SK-N-SH treated with all-trans-retinoic acid at 6 μM for 48 hours (cell line): ENCODE measurements around the gene CEP131.

Source experiments
- ATAC-seq: fragments of 200-7000 bp; cut with Tn5 transposase; 3 replicates; pipeline ENCODE4 v1.9.1; 2020; ENCODE audit warnings: mild to moderate bottlenecking, moderate library complexity
- ARNTL ChIP-seq: fragments of 450-650 bp; formaldehyde crosslinking; IDR thresholded peaks from 2 replicates; pipeline ENCODE4 v1.5.0; 2020; ENCODE audit warnings: low read depth, mild to moderate bottlenecking, moderate library complexity, borderline replicate concordance
- BACH2 ChIP-seq: fragments of 250-450 bp; sonication (Bioruptor Pico); IDR thresholded peaks from 2 replicates; pipeline ENCODE4 v1.9.0; 2021; ENCODE audit warnings: mild to moderate bottlenecking, borderline replicate concordance
- CSDC2 ChIP-seq: fragments of 250-450 bp; sonication (Bioruptor Pico); IDR thresholded peaks from 2 replicates; pipeline ENCODE4 v1.5.0; 2020; ENCODE audit warnings: mild to moderate bottlenecking, moderate library complexity
- ESRRG ChIP-seq: fragments of 250-450 bp; sonication (Bioruptor Pico); IDR thresholded peaks from 2 replicates; pipeline ENCODE4 v1.6.1; 2021; ENCODE audit warnings: mild to moderate bottlenecking
- GLIS3 ChIP-seq: fragments of 250-450 bp; sonication (Bioruptor Pico); IDR thresholded peaks from 2 replicates; pipeline ENCODE4 v1.5.0; 2020; ENCODE audit warnings: mild to moderate bottlenecking, moderate library complexity
- OSR1 ChIP-seq: fragments of 250-450 bp; sonication (Bioruptor Pico); IDR thresholded peaks from 2 replicates; pipeline ENCODE4 v1.8.0; 2022; ENCODE audit warnings: moderate library complexity, mild to moderate bottlenecking, inconsistent platforms
- RARB ChIP-seq: fragments of 250-450 bp; sonication (Bioruptor Pico); IDR thresholded peaks from 2 replicates; pipeline ENCODE4 v1.8.0; 2021; ENCODE audit warnings: mild to moderate bottlenecking, moderate library complexity
- SNAI2 ChIP-seq: fragments of 250-450 bp; sonication (Bioruptor Pico); IDR thresholded peaks from 2 replicates; pipeline ENCODE4 v1.5.0; 2020; ENCODE audit warnings: mild to moderate bottlenecking, moderate library complexity
- TCF4 ChIP-seq: fragments of 250-450 bp; sonication (Bioruptor Pico); IDR thresholded peaks from 2 replicates; pipeline ENCODE4 v1.8.0; 2021; ENCODE audit warnings: mild to moderate bottlenecking, moderate library complexity, borderline replicate concordance
- TOX ChIP-seq: fragments of 250-450 bp; sonication (Bioruptor Pico); IDR thresholded peaks from 2 replicates; pipeline ENCODE4 v1.8.0; 2021; ENCODE audit warnings: mild to moderate bottlenecking, moderate library complexity, borderline replicate concordance
- ZC3H10 ChIP-seq: fragments of 250-450 bp; sonication (Bioruptor Pico); IDR thresholded peaks from 2 replicates; pipeline ENCODE4 v1.5.1; 2021; ENCODE audit warnings: mild to moderate bottlenecking, moderate library complexity
- ZFP30 ChIP-seq: fragments of 450-650 bp; formaldehyde crosslinking; IDR thresholded peaks from 2 replicates; pipeline ENCODE4 v1.5.0; 2022; ENCODE audit warnings: mild to moderate bottlenecking, moderate library complexity
- ZNF565 ChIP-seq: fragments of 450-650 bp; formaldehyde crosslinking; conservative IDR thresholded peaks from 2 replicates; pipeline ENCODE4 v1.5.0; 2020; ENCODE audit warnings: low read depth, mild to moderate bottlenecking, moderate library complexity
- ZNF70 ChIP-seq: fragments of 450-650 bp; formaldehyde crosslinking; IDR thresholded peaks from 2 replicates; pipeline ENCODE4 v1.5.0; 2020; ENCODE audit warnings: mild to moderate bottlenecking, moderate library complexity
- ZNF8 ChIP-seq: fragments of 450-650 bp; formaldehyde crosslinking; IDR thresholded peaks from 2 replicates; pipeline ENCODE4 v1.5.0; 2020; ENCODE audit warnings: mild to moderate bottlenecking, moderate library complexity
- TF ChIP-seq, protein P1 (sequence below): fragments of 250-450 bp; sonication (Bioruptor Pico); IDR thresholded peaks from 2 replicates; pipeline ENCODE4 v1.5.1; 2021; ENCODE audit warnings: mild to moderate bottlenecking, moderate library complexity
- TF ChIP-seq, protein P2 (sequence below): fragments of 250-450 bp; sonication (Bioruptor Pico); IDR thresholded peaks from 2 replicates; pipeline ENCODE4 v1.8.0; 2020; ENCODE audit warnings: mild to moderate bottlenecking, moderate library complexity, borderline replicate concordance
- TF ChIP-seq, protein P3 (sequence below): fragments of 250-450 bp; sonication (Bioruptor Pico); IDR thresholded peaks from 2 replicates; pipeline ENCODE4 v1.5.0; 2020; ENCODE audit warnings: mild to moderate bottlenecking, moderate library complexity
- TF ChIP-seq, protein P4 (sequence below): fragments of 250-450 bp; sonication (Bioruptor Pico); IDR thresholded peaks from 2 replicates; pipeline ENCODE4 v1.5.1; 2020; ENCODE audit warnings: low read depth, mild to moderate bottlenecking, moderate library complexity
- TF ChIP-seq, protein P5 (sequence below): fragments of 250-450 bp; sonication (Bioruptor Pico); IDR thresholded peaks from 2 replicates; pipeline ENCODE4 v1.8.0; 2021; ENCODE audit warnings: low read depth, mild to moderate bottlenecking, moderate library complexity, borderline replicate concordance

Gene CEP131

DNA sequence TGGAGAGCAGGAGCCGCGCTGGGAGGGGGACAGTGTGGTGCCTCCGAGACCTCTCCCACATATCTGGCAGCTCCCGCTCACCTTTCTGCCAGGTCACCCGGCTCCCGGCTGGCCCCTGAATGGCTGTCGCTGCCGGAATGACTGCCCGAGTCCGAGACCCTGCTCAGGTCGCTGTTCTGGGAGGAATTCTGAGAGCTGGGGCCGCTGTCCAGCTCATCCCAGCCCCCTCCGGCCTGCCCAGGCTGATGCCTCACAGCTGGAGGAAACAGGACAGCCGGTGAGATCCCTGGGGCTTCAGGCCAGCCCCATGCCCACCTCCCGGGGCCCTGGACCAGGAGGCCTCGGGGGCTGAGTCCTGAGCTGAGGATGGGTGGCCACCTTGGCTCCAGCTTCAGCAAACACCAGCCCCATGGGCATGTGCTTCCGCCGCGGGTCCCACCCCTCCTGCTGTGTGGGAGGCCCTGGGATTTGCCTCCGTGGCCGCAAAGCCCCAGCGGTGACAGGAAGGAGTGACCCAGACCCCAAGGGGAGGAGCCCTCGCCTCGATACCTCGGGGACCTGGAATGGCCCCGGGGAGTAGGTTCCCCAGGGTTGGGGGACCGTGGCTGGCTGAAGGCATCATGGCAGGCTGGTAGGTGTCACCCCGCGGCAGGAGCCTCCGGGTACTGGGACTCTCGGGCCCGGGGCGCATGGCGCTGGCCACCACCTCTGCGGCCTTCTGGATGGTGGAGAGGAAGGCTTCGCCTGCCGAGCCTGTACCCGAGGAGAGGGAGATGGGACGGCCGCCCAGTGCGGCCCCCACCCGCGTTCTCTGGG, 9.2 kb upstream of the CEP131 start:
- ATAC-seq: no peak
- no peak for TF ChIP-seq BACH2 (CRISPR knock-in tag)
- no peak for TF ChIP-seq TOX (CRISPR knock-in tag)
- TF ChIP-seq SNAI2 (CRISPR knock-in tag): no peak
- no peak for TF ChIP-seq OSR1
- TF ChIP-seq TCF4 (CRISPR knock-in tag): no peak
- TF ChIP-seq, protein P1, sequence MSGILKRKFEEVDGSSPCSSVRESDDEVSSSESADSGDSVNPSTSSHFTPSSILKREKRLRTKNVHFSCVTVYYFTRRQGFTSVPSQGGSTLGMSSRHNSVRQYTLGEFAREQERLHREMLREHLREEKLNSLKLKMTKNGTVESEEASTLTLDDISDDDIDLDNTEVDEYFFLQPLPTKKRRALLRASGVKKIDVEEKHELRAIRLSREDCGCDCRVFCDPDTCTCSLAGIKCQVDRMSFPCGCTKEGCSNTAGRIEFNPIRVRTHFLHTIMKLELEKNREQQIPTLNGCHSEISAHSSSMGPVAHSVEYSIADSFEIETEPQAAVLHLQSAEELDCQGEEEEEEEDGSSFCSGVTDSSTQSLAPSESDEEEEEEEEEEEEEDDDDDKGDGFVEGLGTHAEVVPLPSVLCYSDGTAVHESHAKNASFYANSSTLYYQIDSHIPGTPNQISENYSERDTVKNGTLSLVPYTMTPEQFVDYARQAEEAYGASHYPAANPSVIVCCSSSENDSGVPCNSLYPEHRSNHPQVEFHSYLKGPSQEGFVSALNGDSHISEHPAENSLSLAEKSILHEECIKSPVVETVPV: no peak
- no peak for TF ChIP-seq ZC3H10 (CRISPR knock-in tag)
- TF ChIP-seq, protein P2, sequence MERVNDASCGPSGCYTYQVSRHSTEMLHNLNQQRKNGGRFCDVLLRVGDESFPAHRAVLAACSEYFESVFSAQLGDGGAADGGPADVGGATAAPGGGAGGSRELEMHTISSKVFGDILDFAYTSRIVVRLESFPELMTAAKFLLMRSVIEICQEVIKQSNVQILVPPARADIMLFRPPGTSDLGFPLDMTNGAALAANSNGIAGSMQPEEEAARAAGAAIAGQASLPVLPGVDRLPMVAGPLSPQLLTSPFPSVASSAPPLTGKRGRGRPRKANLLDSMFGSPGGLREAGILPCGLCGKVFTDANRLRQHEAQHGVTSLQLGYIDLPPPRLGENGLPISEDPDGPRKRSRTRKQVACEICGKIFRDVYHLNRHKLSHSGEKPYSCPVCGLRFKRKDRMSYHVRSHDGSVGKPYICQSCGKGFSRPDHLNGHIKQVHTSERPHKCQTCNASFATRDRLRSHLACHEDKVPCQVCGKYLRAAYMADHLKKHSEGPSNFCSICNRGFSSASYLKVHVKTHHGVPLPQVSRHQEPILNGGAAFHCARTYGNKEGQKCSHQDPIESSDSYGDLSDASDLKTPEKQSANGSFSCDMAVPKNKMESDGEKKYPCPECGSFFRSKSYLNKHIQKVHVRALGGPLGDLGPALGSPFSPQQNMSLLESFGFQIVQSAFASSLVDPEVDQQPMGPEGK (CRISPR knock-in tag): no peak
- no peak for TF ChIP-seq ESRRG (CRISPR knock-in tag)
- no peak for TF ChIP-seq CSDC2
- TF ChIP-seq ZNF70: no peak
- TF ChIP-seq, protein P3, sequence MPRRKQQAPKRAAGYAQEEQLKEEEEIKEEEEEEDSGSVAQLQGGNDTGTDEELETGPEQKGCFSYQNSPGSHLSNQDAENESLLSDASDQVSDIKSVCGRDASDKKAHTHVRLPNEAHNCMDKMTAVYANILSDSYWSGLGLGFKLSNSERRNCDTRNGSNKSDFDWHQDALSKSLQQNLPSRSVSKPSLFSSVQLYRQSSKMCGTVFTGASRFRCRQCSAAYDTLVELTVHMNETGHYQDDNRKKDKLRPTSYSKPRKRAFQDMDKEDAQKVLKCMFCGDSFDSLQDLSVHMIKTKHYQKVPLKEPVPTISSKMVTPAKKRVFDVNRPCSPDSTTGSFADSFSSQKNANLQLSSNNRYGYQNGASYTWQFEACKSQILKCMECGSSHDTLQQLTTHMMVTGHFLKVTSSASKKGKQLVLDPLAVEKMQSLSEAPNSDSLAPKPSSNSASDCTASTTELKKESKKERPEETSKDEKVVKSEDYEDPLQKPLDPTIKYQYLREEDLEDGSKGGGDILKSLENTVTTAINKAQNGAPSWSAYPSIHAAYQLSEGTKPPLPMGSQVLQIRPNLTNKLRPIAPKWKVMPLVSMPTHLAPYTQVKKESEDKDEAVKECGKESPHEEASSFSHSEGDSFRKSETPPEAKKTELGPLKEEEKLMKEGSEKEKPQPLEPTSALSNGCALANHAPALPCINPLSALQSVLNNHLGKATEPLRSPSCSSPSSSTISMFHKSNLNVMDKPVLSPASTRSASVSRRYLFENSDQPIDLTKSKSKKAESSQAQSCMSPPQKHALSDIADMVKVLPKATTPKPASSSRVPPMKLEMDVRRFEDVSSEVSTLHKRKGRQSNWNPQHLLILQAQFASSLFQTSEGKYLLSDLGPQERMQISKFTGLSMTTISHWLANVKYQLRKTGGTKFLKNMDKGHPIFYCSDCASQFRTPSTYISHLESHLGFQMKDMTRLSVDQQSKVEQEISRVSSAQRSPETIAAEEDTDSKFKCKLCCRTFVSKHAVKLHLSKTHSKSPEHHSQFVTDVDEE (CRISPR knock-in tag): no peak
- no peak for TF ChIP-seq ZNF8 (CRISPR knock-in tag)
- no peak for TF ChIP-seq ZFP30 (CRISPR knock-in tag)
- no peak for TF ChIP-seq ARNTL (CRISPR knock-in tag)

DNA sequence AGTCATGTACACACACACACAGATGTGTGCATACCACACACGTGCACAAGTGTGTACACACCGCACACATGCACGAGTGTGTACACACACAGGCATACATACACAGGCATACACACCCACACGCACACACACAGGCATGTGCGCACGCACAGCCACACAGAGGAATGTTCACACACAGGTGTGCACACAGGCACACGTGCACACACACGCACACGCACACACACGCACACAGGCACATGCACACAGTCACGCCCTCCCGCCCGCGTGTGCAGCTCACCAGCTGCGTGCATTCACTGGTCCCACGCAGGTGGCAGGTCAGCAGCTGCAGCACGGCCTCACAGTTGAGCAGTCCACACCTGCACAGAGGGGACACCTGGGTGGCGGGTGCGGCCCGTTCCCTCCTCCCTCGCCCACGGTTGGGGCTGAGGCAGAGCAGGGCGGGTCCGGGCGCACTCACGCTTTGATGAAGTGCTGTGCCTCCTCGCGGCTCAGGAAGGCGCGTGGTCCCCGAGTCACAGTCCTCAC, 8.4 kb upstream of the CEP131 start:
- no peak for ATAC-seq
- TF ChIP-seq RARB (CRISPR knock-in tag) (no peak), CSDC2 (no peak)

DNA sequence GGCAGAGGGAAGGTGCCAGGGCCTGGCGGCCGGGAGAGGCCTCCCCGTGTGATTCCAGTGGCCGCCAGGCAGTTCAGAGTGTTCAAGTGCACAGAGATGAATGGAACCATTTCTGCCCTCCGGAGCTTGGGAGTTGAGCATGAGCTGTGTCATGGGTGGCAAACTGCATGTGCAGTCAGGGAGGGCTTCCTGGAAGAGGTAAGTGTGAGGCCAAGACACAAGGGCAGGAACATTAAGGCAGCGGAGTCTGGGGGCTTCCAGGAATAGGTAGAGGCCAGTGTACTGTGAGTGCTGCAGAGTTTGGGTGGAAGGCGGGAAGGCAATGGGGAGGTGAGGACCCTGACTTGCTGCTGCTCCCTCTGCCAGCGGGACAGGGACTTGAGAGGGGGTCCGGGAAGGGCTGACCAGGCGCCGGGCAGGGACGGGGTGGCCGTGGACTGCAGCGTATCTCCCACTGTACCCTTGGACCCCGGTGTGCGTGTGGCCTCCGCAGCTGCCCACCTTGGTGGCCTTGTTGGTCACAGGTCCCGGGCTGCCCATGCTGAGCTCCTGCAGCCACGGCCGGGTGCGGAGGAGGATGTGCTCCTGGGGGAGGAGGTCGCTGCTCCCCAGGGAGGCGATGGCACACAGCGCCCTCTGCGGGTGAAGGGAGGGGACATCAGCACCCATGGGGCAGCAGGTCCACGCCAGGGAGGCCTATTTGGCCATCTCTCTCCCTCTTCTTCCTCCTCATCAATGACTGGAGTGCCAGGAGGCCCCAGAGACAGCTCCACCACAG, 7.5 kb upstream of the CEP131 start:
- ATAC-seq: peak; percentile 28; the same call in 2 of the 3 replicates
- no peak for TF ChIP-seq TCF4 (CRISPR knock-in tag)
- TF ChIP-seq, protein P4, sequence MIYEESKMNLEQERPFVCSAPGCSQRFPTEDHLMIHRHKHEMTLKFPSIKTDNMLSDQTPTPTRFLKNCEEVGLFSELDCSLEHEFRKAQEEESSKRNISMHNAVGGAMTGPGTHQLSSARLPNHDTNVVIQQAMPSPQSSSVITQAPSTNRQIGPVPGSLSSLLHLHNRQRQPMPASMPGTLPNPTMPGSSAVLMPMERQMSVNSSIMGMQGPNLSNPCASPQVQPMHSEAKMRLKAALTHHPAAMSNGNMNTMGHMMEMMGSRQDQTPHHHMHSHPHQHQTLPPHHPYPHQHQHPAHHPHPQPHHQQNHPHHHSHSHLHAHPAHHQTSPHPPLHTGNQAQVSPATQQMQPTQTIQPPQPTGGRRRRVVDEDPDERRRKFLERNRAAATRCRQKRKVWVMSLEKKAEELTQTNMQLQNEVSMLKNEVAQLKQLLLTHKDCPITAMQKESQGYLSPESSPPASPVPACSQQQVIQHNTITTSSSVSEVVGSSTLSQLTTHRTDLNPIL (CRISPR knock-in tag): no peak
- no peak for TF ChIP-seq ZNF565
- TF ChIP-seq, protein P3 (CRISPR knock-in tag): no peak
- TF ChIP-seq, protein P5, sequence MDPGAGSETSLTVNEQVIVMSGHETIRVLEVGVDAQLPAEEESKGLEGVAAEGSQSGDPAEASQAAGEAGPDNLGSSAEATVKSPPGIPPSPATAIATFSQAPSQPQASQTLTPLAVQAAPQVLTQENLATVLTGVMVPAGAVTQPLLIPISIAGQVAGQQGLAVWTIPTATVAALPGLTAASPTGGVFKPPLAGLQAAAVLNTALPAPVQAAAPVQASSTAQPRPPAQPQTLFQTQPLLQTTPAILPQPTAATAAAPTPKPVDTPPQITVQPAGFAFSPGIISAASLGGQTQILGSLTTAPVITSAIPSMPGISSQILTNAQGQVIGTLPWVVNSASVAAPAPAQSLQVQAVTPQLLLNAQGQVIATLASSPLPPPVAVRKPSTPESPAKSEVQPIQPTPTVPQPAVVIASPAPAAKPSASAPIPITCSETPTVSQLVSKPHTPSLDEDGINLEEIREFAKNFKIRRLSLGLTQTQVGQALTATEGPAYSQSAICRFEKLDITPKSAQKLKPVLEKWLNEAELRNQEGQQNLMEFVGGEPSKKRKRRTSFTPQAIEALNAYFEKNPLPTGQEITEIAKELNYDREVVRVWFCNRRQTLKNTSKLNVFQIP: no peak
- TF ChIP-seq ARNTL (CRISPR knock-in tag): no peak
- no peak for TF ChIP-seq ZC3H10 (CRISPR knock-in tag)
- TF ChIP-seq ZNF70: no peak
- no peak for TF ChIP-seq GLIS3 (CRISPR knock-in tag)
